GM12878 (cell line): ENCODE results near the gene SOSTDC1. TPM values are rescaled to one million over a fixed set of nuclear protein-coding genes. Genes with fewer than 3 reads are reported as not detected.

Experiments used
- ATAC-seq: fragments of 200-7000 bp; cut with Tn5 transposase; 3 replicates; pipeline ENCODE4 v1.9.1; 2020; ENCODE audit warnings: mild to moderate bottlenecking, moderate library complexity
- BruUV-seq: library from RNA; stranded (reverse); fragments of 400-500 nt; replicated peaks from 2 replicates; lab custom pipeline; 2021; lab: Mats Ljungman, UMichigan
- CTCF ChIA-PET: fragments of 300-600 bp; sonication (Branson Sonifier 250); formaldehyde crosslinking; extraction: SDS; loops from one replicate; lab custom pipeline; 2021; ENCODE audit warnings: inconsistent platforms; lab: Yijun Ruan, JAX
- POLR2A ChIA-PET: fragments of 350-600 bp; formaldehyde crosslinking; extraction: SDS; loops from one replicate; lab custom pipeline; 2021; ENCODE audit warnings: inconsistent platforms; lab: Charles Lee
- RAD21 ChIA-PET: fragments of 300-600 bp; sonication (Branson Sonifier 250); formaldehyde crosslinking; loops from one replicate; lab custom pipeline; 2023; ENCODE audit warnings: antibody characterized with exemption; ENCODE audit not compliant: unreplicated experiment; lab: Charles Lee
- SMC1A ChIA-PET: fragments of 300-600 bp; sonication (Branson Sonifier 250); formaldehyde crosslinking; loops from one replicate; lab custom pipeline; 2023; ENCODE audit not compliant: unreplicated experiment, uncharacterized antibody; lab: Charles Lee
- DNase-seq: peaks from one replicate; pipeline ENCODE4 v3.0.0-alpha.2; 2011; ENCODE audit warnings: low read depth, low spot score
- FAIRE-seq: peaks from 3 replicates; lab custom pipeline; 2011; peaks lifted over from hg19 to GRCh38; lab: Jason Lieb, UNC
- H2AFZ ChIP-seq: 2 replicates; pipeline ENCODE4 v1.6.0; 2011; ENCODE audit warnings: low read depth, low read length, control low read depth; ENCODE audit not compliant: control insufficient read depth
- H3K27ac ChIP-seq: 2 replicates; pipeline ENCODE4 v1.5.1; 2011; ENCODE audit warnings: control low read depth; ENCODE audit not compliant: control insufficient read depth, insufficient read depth
- H3K27me3 ChIP-seq, 2 experiments: replicated peaks in 1 of 2; 2 replicates each; pipeline versions ENCODE4 v1.6.0 to v1.6.1; 2011; ENCODE audit warnings: low read length in 1 of 2; ENCODE audit not compliant: control insufficient read depth in 2 of 2, insufficient read depth in 2 of 2
- H3K36me3 ChIP-seq, 2 experiments: 2 replicates each; pipeline ENCODE4 v1.5.1; 2011; ENCODE audit warnings: low read length in 1 of 2; ENCODE audit not compliant: control insufficient read depth in 2 of 2, insufficient read depth in 2 of 2
- H3K4me1 ChIP-seq: 2 replicates; pipeline ENCODE4 v1.6.1; 2011; ENCODE audit warnings: mild to moderate bottlenecking, low read length, moderate library complexity, mixed read lengths; ENCODE audit not compliant: control insufficient read depth, insufficient read depth
- H3K4me2 ChIP-seq: 2 replicates; pipeline ENCODE4 v1.6.0; 2011; ENCODE audit warnings: control low read depth; ENCODE audit not compliant: control insufficient read depth, insufficient read depth
- H3K4me3 ChIP-seq: fragments of 200-600 bp; sonication (generic); 2 replicates; pipeline ENCODE4 v1.5.1; 2016
- H3K79me2 ChIP-seq: 2 replicates; pipeline ENCODE4 v1.6.0; 2011; ENCODE audit warnings: low read length; ENCODE audit not compliant: control insufficient read depth, insufficient read depth
- H3K9ac ChIP-seq: 2 replicates; pipeline ENCODE4 v1.8.0; 2011; ENCODE audit warnings: low read length, control low read depth, mixed read lengths; ENCODE audit not compliant: control insufficient read depth, insufficient read depth
- H3K9me3 ChIP-seq: replicated peaks from 3 replicates; pipeline ENCODE4 v1.5.1; 2011; ENCODE audit warnings: mild to moderate bottlenecking, low read length; ENCODE audit not compliant: control insufficient read depth, insufficient read depth
- H4K20me1 ChIP-seq: 2 replicates; pipeline ENCODE4 v1.6.0; 2011; ENCODE audit not compliant: control insufficient read depth, insufficient read depth
- CBFB ChIP-seq: IDR thresholded peaks from 2 replicates; pipeline ENCODE4 v1.6.1; 2016; ENCODE audit warnings: antibody characterized with exemption, low read depth
- CREB1 ChIP-seq: IDR thresholded peaks from 2 replicates; pipeline ENCODE4 v1.6.1; 2012; ENCODE audit warnings: low read depth, mild to moderate bottlenecking, inconsistent platforms
- HDGF ChIP-seq: fragments of 450-650 bp; IDR thresholded peaks from 2 replicates; pipeline ENCODE4 v1.6.1; 2016; ENCODE audit warnings: antibody characterized with exemption
- KAT2A ChIP-seq: conservative IDR thresholded peaks from 2 replicates; pipeline ENCODE4 v1.6.1; 2011; ENCODE audit warnings: low read depth, low read length; ENCODE audit not compliant: control insufficient read depth
- MAX ChIP-seq: IDR thresholded peaks from 2 replicates; pipeline ENCODE4 v1.6.1; 2012; ENCODE audit warnings: low read depth, low read length, improper control_type of control experiment
- RFX5 ChIP-seq: IDR thresholded peaks from 2 replicates; pipeline ENCODE4 v1.6.1; 2011; ENCODE audit warnings: low read depth, low read length, improper control_type of control experiment
- ZBTB40 ChIP-seq: fragments of 450-650 bp; IDR thresholded peaks from 2 replicates; pipeline ENCODE4 v1.6.1; 2016; ENCODE audit warnings: mild to moderate bottlenecking, moderate library complexity, borderline replicate concordance
- WGBS: methylation state at CpG from one replicate; pipeline ENCODE4 v1.1.6; 2016; ENCODE audit warnings: low lambda C conversion rate; ENCODE audit not compliant: insufficient replicate concordance, insufficient coverage; ENCODE audit errors: missing lambda C conversion rate; 5-methylcytosine and 5-hydroxymethylcytosine counted together
- in situ Hi-C: fragments of 300-500 bp; cut with MboI; formaldehyde crosslinking; loops from 9 replicates; pipeline ENCODE4 v1.14.3; 2018; ENCODE audit warnings: mixed read lengths
- intact Hi-C: fragments of 100-400 bp; cut with micrococcal nuclease; formaldehyde crosslinking; loops from one replicate; pipeline ENCODE4 v1.14.2; 2022; ENCODE audit not compliant: unreplicated experiment
- polyA plus RNA-seq, 11 experiments: library from polyadenylated mRNA; depleted of rRNA in 4 of 11; unstranded in 6 of 11; stranded (reverse) in 5 of 11; fragments of >200 nt; fragmentation: Nextera tagmentation in 4 of 11; fragmentation: Illumina TruSeq in 1 of 11; extraction: Ambion mirVana in 4 of 11; extraction: Trizol in 1 of 11; gene quantifications; 1 replicate in 1 of 11; 2 replicates in 10 of 11; pipeline versions ENCODE4 v1.2.1 to v1.2.3, GENCODE V29; 2011 to 2016; ENCODE audit warnings: inconsistent platforms in 2 of 11, missing spikeins in 2 of 11, low read depth in 1 of 11
- small RNA-seq: library from RNA; depleted of rRNA; stranded (forward); fragments of <200 nt; gene quantifications from one replicate; pipeline ENCODE3, GENCODE V24; 2014
- total RNA-seq, 4 experiments: library from RNA; depleted of rRNA in 3 of 4; stranded (reverse); fragments of >200 nt in 3 of 4; fragmentation: Illumina TruSeq in 1 of 4; extraction: Trizol in 1 of 4; gene quantifications; 2 replicates each; pipeline versions ENCODE4 v1.2.1 to v1.2.3, GENCODE V29; 2013 to 2021

The SOSTDC1 gene
- total and polyA plus RNA-seq, 10 of the 15 experiments (the other 5 are each of a cell fraction or from before 2014, with no cell fraction given): not detected

- ATAC-seq: no peak
- in situ Hi-C loops: no loop called here
These were observed 53.0 kb downstream of the SOSTDC1 start for GRCh38 chr7:16412274-16413254.

More at GRCh38 chr7:16412274-16413254, 53.0 kb downstream of the SOSTDC1 start:
- FAIRE-seq (no peak), DNase-seq (no peak)
- H3K4me3 ChIP-seq: no peak overlapping the region
- ChIA-PET RAD21 (no interaction called here), POLR2A (no interaction called here), SMC1A (no interaction called here), CTCF (interaction anchor here (0.7 kb wide), 1 partner anchor 152 kb away, joined by 3 read pairs; no protein-coding TSS in a partner anchor)
- no peak overlapping the region for H3K9ac ChIP-seq
- no peak overlapping the region for H2AFZ ChIP-seq
- WGBS: 40% methylated on average over 8 of the region's 8 CpGs
- H3K4me1 ChIP-seq: no peaks in the 10 kb centered on the region
- no peaks in the 10 kb centered on the region for H3K79me2 ChIP-seq
- no peaks in the 10 kb centered on the region for H3K27me3 ChIP-seq
- TF ChIP-seq CREB1 (no peak), MAX (no peak), KAT2A (no peak), ZBTB40 (no peak), HDGF (no peak), CBFB (no peak), RFX5 (no peak)
- no TSS peak for BruUV-seq
- no peak overlapping the region for H3K27ac ChIP-seq
- H3K36me3 ChIP-seq: no peaks in the 10 kb centered on the region
- no peaks in the 10 kb centered on the region for H3K9me3 ChIP-seq
- intact Hi-C loops: no loop called here
- no peak overlapping the region for H3K4me2 ChIP-seq
- H4K20me1 ChIP-seq: no peaks in the 10 kb centered on the region

Small RNA genes lying within 50 kb of the gene (small RNA-seq; reads per million reads assigned to genes)
- not detected for gene AC005014.3

Other genes starting within 250 kb of the SOSTDC1 start
- not detected in 2 replicates for gene CRPPA, start 44.2 kb downstream of the SOSTDC1 start, total RNA-seq (2014; rRNA removed)
- not detected in 2 replicates for gene CRPPA, start 44.2 kb downstream of the SOSTDC1 start, total RNA-seq (2014; rRNA removed; fragmentation: Illumina TruSeq; extraction: Trizol)
- gene CRPPA, start 44.2 kb downstream of the SOSTDC1 start, total RNA-seq (2021): not detected in 2 replicates
- 0.01 TPM in 1 of 2 replicates, not detected in the other for gene CRPPA, start 44.2 kb downstream of the SOSTDC1 start, polyA plus RNA-seq (2011; rRNA removed)
- gene CRPPA, start 44.2 kb downstream of the SOSTDC1 start, polyA plus RNA-seq (2014; fragmentation: Illumina TruSeq; extraction: Trizol): not detected in 2 replicates
- not detected for gene CRPPA, start 44.2 kb downstream of the SOSTDC1 start, polyA plus RNA-seq (2014; fragmentation: Nextera tagmentation; extraction: Ambion mirVana)
- gene CRPPA, start 44.2 kb downstream of the SOSTDC1 start, polyA plus RNA-seq (2014; rRNA removed): not detected in 2 replicates
- not detected for gene CRPPA, start 44.2 kb downstream of the SOSTDC1 start, polyA plus RNA-seq (2016; fragmentation: Nextera tagmentation; extraction: Ambion mirVana)
- not detected in 2 replicates for gene LRRC72, start 61.1 kb upstream of the SOSTDC1 start, total RNA-seq (2014; rRNA removed)
- not detected in 2 replicates for gene LRRC72, start 61.1 kb upstream of the SOSTDC1 start, total RNA-seq (2014; rRNA removed; fragmentation: Illumina TruSeq; extraction: Trizol)
- not detected in 2 replicates for gene LRRC72, start 61.1 kb upstream of the SOSTDC1 start, total RNA-seq (2021)
- gene LRRC72, start 61.1 kb upstream of the SOSTDC1 start, polyA plus RNA-seq (2011; rRNA removed): not detected in 2 replicates
- gene LRRC72, start 61.1 kb upstream of the SOSTDC1 start, polyA plus RNA-seq (2014; fragmentation: Illumina TruSeq; extraction: Trizol): not detected in 2 replicates
- gene LRRC72, start 61.1 kb upstream of the SOSTDC1 start, polyA plus RNA-seq (2014; fragmentation: Nextera tagmentation; extraction: Ambion mirVana): not detected
- gene LRRC72, start 61.1 kb upstream of the SOSTDC1 start, polyA plus RNA-seq (2014; rRNA removed): not detected in 2 replicates
- not detected for gene LRRC72, start 61.1 kb upstream of the SOSTDC1 start, polyA plus RNA-seq (2016; fragmentation: Nextera tagmentation; extraction: Ambion mirVana)
- 0.11 and 0.16 TPM in 2 replicates for gene ANKMY2, start 180.0 kb upstream of the SOSTDC1 start, total RNA-seq (2014; rRNA removed)
- gene ANKMY2, start 180.0 kb upstream of the SOSTDC1 start, total RNA-seq (2014; rRNA removed; fragmentation: Illumina TruSeq; extraction: Trizol): 0.32 and 0.45 TPM in 2 replicates
- 0.33 and 0.37 TPM in 2 replicates for gene ANKMY2, start 180.0 kb upstream of the SOSTDC1 start, total RNA-seq (2021)
- 0.12 and 0.14 TPM in 2 replicates for gene ANKMY2, start 180.0 kb upstream of the SOSTDC1 start, polyA plus RNA-seq (2011; rRNA removed)
- gene ANKMY2, start 180.0 kb upstream of the SOSTDC1 start, polyA plus RNA-seq (2014; fragmentation: Illumina TruSeq; extraction: Trizol): 0.28 and 0.36 TPM in 2 replicates
- gene ANKMY2, start 180.0 kb upstream of the SOSTDC1 start, polyA plus RNA-seq (2014; fragmentation: Nextera tagmentation; extraction: Ambion mirVana): under 1 TPM; 0.31 to 0.37 TPM
- 0.10 and 0.25 TPM in 2 replicates for gene ANKMY2, start 180.0 kb upstream of the SOSTDC1 start, polyA plus RNA-seq (2014; rRNA removed)
- gene ANKMY2, start 180.0 kb upstream of the SOSTDC1 start, polyA plus RNA-seq (2016; fragmentation: Nextera tagmentation; extraction: Ambion mirVana): under 1 TPM; 0.28 to 0.48 TPM
- gene BZW2, start 180.4 kb upstream of the SOSTDC1 start, total RNA-seq (2014; rRNA removed): 1.3 TPM in 2 replicates
- 1.2 and 2.5 TPM in 2 replicates for gene BZW2, start 180.4 kb upstream of the SOSTDC1 start, total RNA-seq (2014; rRNA removed; fragmentation: Illumina TruSeq; extraction: Trizol)
- gene BZW2, start 180.4 kb upstream of the SOSTDC1 start, total RNA-seq (2021): 1.6 and 2.4 TPM in 2 replicates
- gene BZW2, start 180.4 kb upstream of the SOSTDC1 start, polyA plus RNA-seq (2011; rRNA removed): 2.3 and 3.1 TPM in 2 replicates
- gene BZW2, start 180.4 kb upstream of the SOSTDC1 start, polyA plus RNA-seq (2014; fragmentation: Illumina TruSeq; extraction: Trizol): 3.1 and 5.7 TPM in 2 replicates
- 1 to 10 TPM; 3.8 to 3.9 TPM for gene BZW2, start 180.4 kb upstream of the SOSTDC1 start, polyA plus RNA-seq (2014; fragmentation: Nextera tagmentation; extraction: Ambion mirVana)
- 1.7 and 1.8 TPM in 2 replicates for gene BZW2, start 180.4 kb upstream of the SOSTDC1 start, polyA plus RNA-seq (2014; rRNA removed)
- 1 to 10 TPM; 5.8 to 6.8 TPM for gene BZW2, start 180.4 kb upstream of the SOSTDC1 start, polyA plus RNA-seq (2016; fragmentation: Nextera tagmentation; extraction: Ambion mirVana)